ENCODE results near the gene SRPK2. TPM values are rescaled to one million over a fixed set of nuclear protein-coding genes. Genes with fewer than 3 reads are reported as not detected.

SRPK2 gene
- total and polyA plus RNA-seq, 2 of the 8 experiments (the other 6 are each of a cell fraction or from before 2014, with no cell fraction given): 10.0 to 47.1 TPM

DNA sequence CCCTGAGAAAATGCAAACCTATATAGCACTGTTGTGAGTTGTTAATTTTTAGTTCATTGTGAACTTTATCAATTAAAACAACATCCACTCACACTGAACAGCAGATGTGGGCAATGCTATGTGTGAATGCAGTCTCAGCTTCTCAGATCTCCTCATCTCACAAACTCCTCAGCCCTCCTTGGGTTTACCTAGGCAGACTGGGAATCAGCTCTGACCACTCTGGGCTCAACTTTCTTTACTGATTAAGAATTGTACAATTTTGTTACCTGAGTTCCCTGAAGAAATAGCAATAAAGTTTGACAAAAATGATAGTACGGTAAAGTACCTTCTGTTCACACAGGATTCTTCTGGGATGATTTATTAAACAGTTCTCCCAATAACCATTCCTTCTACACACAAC, 124.0 kb downstream of the SRPK2 start:
- H3K79me1 ChIP-seq (ENCODE audit: low read depth, low read length): 0 out of 2 replicates have a peak, but pooled peaks cover 2% of the 10 kb centered on the region
- 100% methylated on average over 1 of the region's 1 CpG; no CpG with 5 or more reads in 1 of the 2 experiments for WGBS, 2 experiments (ENCODE audit: extremely low coverage in 1 of 2, insufficient coverage in 1 of 2, insufficient read length in 1 of 2, insufficient replicate concordance in 2 of 2, low coverage in 1 of 2, low lambda C conversion rate in 2 of 2, missing lambda C conversion rate in 1 of 2)
- H3K79me2 ChIP-seq (ENCODE audit: control insufficient read depth in 1 of 2, insufficient read depth in 2 of 2, low read length in 2 of 2): peaks cover 0 to 52% of the 10 kb centered on the region in 2 experiments; a peak in 2 of 4 replicates
- H3K4me2 ChIP-seq (ENCODE audit: insufficient read depth in 1 of 2, low read depth in 2 of 2, low read length in 2 of 2): no peak overlapping the region
- no peaks in the 10 kb centered on the region for H3K27me3 ChIP-seq (replicated peaks in 1 of 4; ENCODE audit: control insufficient read depth in 3 of 4, extremely low read depth in 1 of 4, insufficient read depth in 3 of 4, low read length in 3 of 4)
- H3K56ac ChIP-seq (replicated peaks; ENCODE audit: insufficient read length, low read depth, low read length): no peak overlapping the region
- no peak overlapping the region for H3K14ac ChIP-seq (ENCODE audit: insufficient read length)
- H3K23ac ChIP-seq (ENCODE audit: insufficient read length): no peak overlapping the region
- H4K8ac ChIP-seq (ENCODE audit: extremely low read depth, insufficient read depth, low read length): no peak overlapping the region
- POLR2A ChIA-PET (ENCODE audit: partially characterized antibody): interaction anchor here (0.5 kb wide), 1 partner anchor 97 kb away, joined by 3 read pairs; no protein-coding TSS in a partner anchor
- no peak overlapping the region for H2BK15ac ChIP-seq (ENCODE audit: low read length)
- H3K23me2 ChIP-seq (ENCODE audit: low read depth, low read length): no peaks in the 10 kb centered on the region
- H3K36me3 ChIP-seq (ENCODE audit: control insufficient read depth in 2 of 4, insufficient read depth in 4 of 4, low read length in 3 of 4): no peaks in the 10 kb centered on the region
- H2BK5ac ChIP-seq (ENCODE audit: low read depth, low read length): no peak overlapping the region
- no peak overlapping the region for H3K18ac ChIP-seq (ENCODE audit: extremely low read depth, low read length)
- no peak overlapping the region for H2BK20ac ChIP-seq (ENCODE audit: low read length)
- no peak overlapping the region for H4K5ac ChIP-seq (ENCODE audit: insufficient read length, low read depth, low read length)
- H3K9ac ChIP-seq (replicated peaks in 1 of 4; ENCODE audit: extremely low read depth in 1 of 4, low read depth in 3 of 4, low read length in 3 of 4): no peak overlapping the region
- no peak overlapping the region for H3K27ac ChIP-seq (ENCODE audit: low read depth, low read length)
- DNase-seq (ENCODE audit: low read depth in 1 of 2, low spot score in 2 of 2) (no peak), FAIRE-seq (no peak)
- H2BK12ac ChIP-seq (ENCODE audit: low read depth, low read length): no peak overlapping the region
- no peaks in the 10 kb centered on the region for H3K9me3 ChIP-seq (ENCODE audit: insufficient read depth in 2 of 2, low read depth in 1 of 2, low read length in 1 of 2)
- H2BK120ac ChIP-seq (replicated peaks; ENCODE audit: low read depth, low read length): no peak overlapping the region
- no peak overlapping the region for H3K4ac ChIP-seq (replicated peaks; ENCODE audit: insufficient read length, low read depth, low read length)
- no peak overlapping the region for H2AFZ ChIP-seq (ENCODE audit: low read length)
- no peak overlapping the region for H4K91ac ChIP-seq (replicated peaks; ENCODE audit: insufficient read length, low read length)
- CTCF ChIA-PET (ENCODE audit: partially characterized antibody): interaction anchor here (0.5 to 1.1 kb wide), 2 partner anchors 11 to 110 kb away, joined by 3 read pairs; no protein-coding TSS in a partner anchor
- H3K4me1 ChIP-seq (replicated peaks in 1 of 4; ENCODE audit: control insufficient read depth in 3 of 4, insufficient read depth in 4 of 4, low read length in 3 of 4): peaks cover 0 to 4% (median 3%) of the 10 kb centered on the region in 4 experiments; a peak in 3 of 7 replicates
- no peaks in the 10 kb centered on the region for H4K20me1 ChIP-seq (replicated peaks in 1 of 2; ENCODE audit: control insufficient read depth in 1 of 2, insufficient read depth in 2 of 2, low read length in 2 of 2)
- no peak for TF ChIP-seq SIRT6 (IDR thresholded peaks at IDR 0.05; ENCODE audit: low read length)
- TF ChIP-seq GTF2F1 (IDR thresholded peaks at IDR 0.05; ENCODE audit: borderline replicate concordance, low read depth, low read length): no peak
- no peak for TF ChIP-seq PHF8 (conservative IDR thresholded peaks at IDR 0.05; ENCODE audit: low read depth, low read length)
- no peak for TF ChIP-seq SUZ12 (IDR thresholded peaks at IDR 0.05; ENCODE audit: low read length)
- TF ChIP-seq MAX (IDR thresholded peaks at IDR 0.05): no peak
- TF ChIP-seq RNF2 (IDR thresholded peaks at IDR 0.05; ENCODE audit: borderline replicate concordance, low read depth, low read length, missing control alignments, poor library complexity, severe bottlenecking): no peak
- no peak for TF ChIP-seq NANOG (IDR thresholded peaks at IDR 0.05; ENCODE audit: insufficient read depth, low read depth, low read length, poor library complexity, severe bottlenecking)
- TF ChIP-seq KDM4A (IDR thresholded peaks at IDR 0.05; ENCODE audit: low read depth, low read length, severe bottlenecking): no peak
- no peak for TF ChIP-seq SRF (IDR thresholded peaks at IDR 0.05; ENCODE audit: low read depth, low read length)
- TF ChIP-seq KDM1A (IDR thresholded peaks at IDR 0.05; ENCODE audit: borderline replicate concordance, low read length): no peak
- TF ChIP-seq SP2 (IDR thresholded peaks at IDR 0.05; ENCODE audit: low read length): no peak
- TF ChIP-seq FOSL1 (IDR thresholded peaks at IDR 0.05; ENCODE audit: insufficient read depth, low read depth, low read length): no peak
- TF ChIP-seq BCL11A (IDR thresholded peaks at IDR 0.05; ENCODE audit: low read depth in 2 of 2, low read length in 2 of 2): no peak
- TF ChIP-seq RXRA (IDR thresholded peaks at IDR 0.05; ENCODE audit: insufficient read depth, low read depth, low read length): no peak
- H3K4me3 ChIP-seq (ENCODE audit: extremely low read depth in 1 of 4, insufficient read depth in 2 of 4, low read depth in 3 of 4, low read length in 4 of 4): no peak overlapping the region
- no peak overlapping the region for H2AK5ac ChIP-seq (ENCODE audit: low read depth, low read length)
